ENCODE data around the gene STK35. TPM values are rescaled to one million over a fixed set of nuclear protein-coding genes. Genes with fewer than 3 reads are reported as not detected.

Gene STK35
- total and polyA plus RNA-seq, 4 donors: 9.4 to 13.4 (median 12.1) TPM

GRCh38 chr20:2084703-2085102 lies 16.9 kb upstream of the STK35 start:
- no CpG with 5 or more reads among the region's 5 CpGs for WGBS (ENCODE audit: insufficient coverage)
- Histone ChIP-seq H3K27ac (ENCODE audit: low read depth, low read length) (no peak overlapping the region), H3K4me3 (ENCODE audit: low read depth, low read length) (no peak overlapping the region), H3K36me3 (ENCODE audit: control insufficient read depth, insufficient read depth, low read length) (no peaks in the 10 kb centered on the region), H3K27me3 (ENCODE audit: control insufficient read depth, insufficient read depth, low read length) (no peaks in the 10 kb centered on the region), H3K9me3 (ENCODE audit: control insufficient read depth, insufficient read depth, low read length) (no peaks in the 10 kb centered on the region), H3K4me1 (ENCODE audit: control insufficient read depth, insufficient read depth, low read length) (no peaks in the 10 kb centered on the region)
- DNase-seq (ENCODE audit: low read depth in 4 of 6, low spot score in 6 of 6): no peak

- H3K4me1 ChIP-seq (ENCODE audit: control insufficient read depth, insufficient read depth, low read length): no peaks in the 10 kb centered on the region
- no peaks in the 10 kb centered on the region for H3K9me3 ChIP-seq (ENCODE audit: control insufficient read depth, insufficient read depth, low read length)
- no peaks in the 10 kb centered on the region for H3K27me3 ChIP-seq (ENCODE audit: control insufficient read depth, insufficient read depth, low read length)
- no peak overlapping the region for H3K4me3 ChIP-seq (ENCODE audit: low read depth, low read length)
- no peaks in the 10 kb centered on the region for H3K36me3 ChIP-seq (ENCODE audit: control insufficient read depth, insufficient read depth, low read length)
- DNase-seq (ENCODE audit: low read depth in 4 of 6, low spot score in 6 of 6): peak in 1 of 6 donors; percentile 4
- H3K27ac ChIP-seq (ENCODE audit: low read depth, low read length): no peak overlapping the region
- 41% methylated on average over 4 of the region's 11 CpGs for WGBS (ENCODE audit: insufficient coverage)
Observed at GRCh38 chr20:2086177-2086979, 15.2 kb upstream of the STK35 start.

GRCh38 chr20:2086980-2087377 lies 14.6 kb upstream of the STK35 start:
- no peaks in the 10 kb centered on the region for H3K9me3 ChIP-seq (ENCODE audit: control insufficient read depth, insufficient read depth, low read length)
- H3K27ac ChIP-seq (ENCODE audit: low read depth, low read length): no peak overlapping the region
- H3K36me3 ChIP-seq (ENCODE audit: control insufficient read depth, insufficient read depth, low read length): no peaks in the 10 kb centered on the region
- no peak for DNase-seq (ENCODE audit: low read depth in 4 of 6, low spot score in 6 of 6)
- H3K4me1 ChIP-seq (ENCODE audit: control insufficient read depth, insufficient read depth, low read length): no peaks in the 10 kb centered on the region
- WGBS (ENCODE audit: insufficient coverage): 74% methylated on average over 2 of the region's 2 CpGs
- H3K27me3 ChIP-seq (ENCODE audit: control insufficient read depth, insufficient read depth, low read length): no peaks in the 10 kb centered on the region
- no peak overlapping the region for H3K4me3 ChIP-seq (ENCODE audit: low read depth, low read length)

- Histone ChIP-seq H3K36me3 (ENCODE audit: control insufficient read depth, insufficient read depth, low read length) (no peaks in the 10 kb centered on the region), H3K27me3 (ENCODE audit: control insufficient read depth, insufficient read depth, low read length) (no peaks in the 10 kb centered on the region), H3K4me3 (ENCODE audit: low read depth, low read length) (no peak overlapping the region), H3K27ac (ENCODE audit: low read depth, low read length) (no peak overlapping the region), H3K9me3 (ENCODE audit: control insufficient read depth, insufficient read depth, low read length) (no peaks in the 10 kb centered on the region), H3K4me1 (ENCODE audit: control insufficient read depth, insufficient read depth, low read length) (no peaks in the 10 kb centered on the region)
- no CpG with 5 or more reads among the region's 2 CpGs for WGBS (ENCODE audit: insufficient coverage)
- peak in 2 of 6 donors; percentile 15 to 56 for DNase-seq (ENCODE audit: low read depth in 4 of 6, low spot score in 6 of 6)
Observed at GRCh38 chr20:2088891-2089290, 12.7 kb upstream of the STK35 start.

- H3K4me3 ChIP-seq (ENCODE audit: low read depth, low read length): no peak overlapping the region
- no peak for DNase-seq (ENCODE audit: low read depth in 4 of 6, low spot score in 6 of 6)
- 76% methylated on average over 3 of the region's 5 CpGs for WGBS (ENCODE audit: insufficient coverage)
- no peaks in the 10 kb centered on the region for H3K27me3 ChIP-seq (ENCODE audit: control insufficient read depth, insufficient read depth, low read length)
- no peaks in the 10 kb centered on the region for H3K36me3 ChIP-seq (ENCODE audit: control insufficient read depth, insufficient read depth, low read length)
- no peaks in the 10 kb centered on the region for H3K4me1 ChIP-seq (ENCODE audit: control insufficient read depth, insufficient read depth, low read length)
- H3K27ac ChIP-seq (ENCODE audit: low read depth, low read length): no peak overlapping the region
- no peaks in the 10 kb centered on the region for H3K9me3 ChIP-seq (ENCODE audit: control insufficient read depth, insufficient read depth, low read length)
Observed at GRCh38 chr20:2089447-2089846, 12.2 kb upstream of the STK35 start.

GRCh38 chr20:2093159-2093781 lies 8.4 kb upstream of the STK35 start:
- WGBS (ENCODE audit: insufficient coverage): no CpG with 5 or more reads among the region's 4 CpGs
- Histone ChIP-seq H3K4me3 (ENCODE audit: low read depth, low read length) (no peak overlapping the region), H3K36me3 (ENCODE audit: control insufficient read depth, insufficient read depth, low read length) (no peaks in the 10 kb centered on the region), H3K27me3 (ENCODE audit: control insufficient read depth, insufficient read depth, low read length) (peaks cover 4% of the 10 kb centered on the region), H3K27ac (ENCODE audit: low read depth, low read length) (no peak overlapping the region), H3K4me1 (ENCODE audit: control insufficient read depth, insufficient read depth, low read length) (no peaks in the 10 kb centered on the region), H3K9me3 (ENCODE audit: control insufficient read depth, insufficient read depth, low read length) (no peaks in the 10 kb centered on the region)
- DNase-seq (ENCODE audit: low read depth in 4 of 6, low spot score in 6 of 6): peak in 1 of 6 donors; percentile 69

- WGBS (ENCODE audit: insufficient coverage): 41% methylated on average over 7 of the region's 8 CpGs
- DNase-seq (ENCODE audit: low read depth in 4 of 6, low spot score in 6 of 6): peak in 1 of 6 donors; percentile 22
- H3K4me1 ChIP-seq (ENCODE audit: control insufficient read depth, insufficient read depth, low read length): no peaks in the 10 kb centered on the region
- H3K36me3 ChIP-seq (ENCODE audit: control insufficient read depth, insufficient read depth, low read length): no peaks in the 10 kb centered on the region
- H3K4me3 ChIP-seq (ENCODE audit: low read depth, low read length): no peak overlapping the region
- no peaks in the 10 kb centered on the region for H3K9me3 ChIP-seq (ENCODE audit: control insufficient read depth, insufficient read depth, low read length)
- no peak overlapping the region for H3K27ac ChIP-seq (ENCODE audit: low read depth, low read length)
- peaks cover 4% of the 10 kb centered on the region for H3K27me3 ChIP-seq (ENCODE audit: control insufficient read depth, insufficient read depth, low read length)
Observed at GRCh38 chr20:2093883-2094282, 7.7 kb upstream of the STK35 start.

- Histone ChIP-seq H3K9me3 (ENCODE audit: control insufficient read depth, insufficient read depth, low read length) (no peaks in the 10 kb centered on the region), H3K4me3 (ENCODE audit: low read depth, low read length) (peak overlapping the region; percentile 87), H3K27ac (ENCODE audit: low read depth, low read length) (peak overlapping the region; percentile 98), H3K4me1 (ENCODE audit: control insufficient read depth, insufficient read depth, low read length) (peaks cover 21% of the 10 kb centered on the region), H3K27me3 (ENCODE audit: control insufficient read depth, insufficient read depth, low read length) (no peaks in the 10 kb centered on the region), H3K36me3 (ENCODE audit: control insufficient read depth, insufficient read depth, low read length) (no peaks in the 10 kb centered on the region)
- WGBS (ENCODE audit: insufficient coverage): 0% methylated on average over 64 of the region's 64 CpGs
- DNase-seq (ENCODE audit: low read depth in 4 of 6, low spot score in 6 of 6): peak; percentile 89 to 98 (median 94)
Observed at GRCh38 chr20:2101865-2102584, 398 bp downstream of the STK35 start.

- WGBS (ENCODE audit: insufficient coverage): under 1% methylated on average over 93 of the region's 95 CpGs
Observed at GRCh38 chr20:2102585-2103460, 1.2 kb downstream of the STK35 start.

More at GRCh38 chr20:2102585-2103460, 1.2 kb downstream of the STK35 start:
- no peaks in the 10 kb centered on the region for H3K9me3 ChIP-seq (ENCODE audit: control insufficient read depth, insufficient read depth, low read length)
- DNase-seq (ENCODE audit: low read depth in 4 of 6, low spot score in 6 of 6): peak in 5 of 6 donors; percentile 80 to 98 (median 91)
- peak overlapping the region; percentile 98 for H3K27ac ChIP-seq (ENCODE audit: low read depth, low read length)
- peaks cover 21% of the 10 kb centered on the region for H3K4me1 ChIP-seq (ENCODE audit: control insufficient read depth, insufficient read depth, low read length)
- H3K4me3 ChIP-seq (ENCODE audit: low read depth, low read length): peak overlapping the region; percentile 87
- no peaks in the 10 kb centered on the region for H3K36me3 ChIP-seq (ENCODE audit: control insufficient read depth, insufficient read depth, low read length)
- H3K27me3 ChIP-seq (ENCODE audit: control insufficient read depth, insufficient read depth, low read length): no peaks in the 10 kb centered on the region
